Ovary (tissue), 3 donors: ENCODE data around the gene MAPK8IP3.

Experiments used
- EP300 ChIP-seq: sonication (generic); formaldehyde crosslinking; IDR thresholded peaks from one replicate; pipeline ENCODE4 v1.6.1; 2017; ENCODE audit warnings: antibody characterized with exemption
- TF ChIP-seq, protein P1 (sequence below), 3 donors: fragments of 450-650 bp in 2 of 3; fragments of 200-600 bp in 1 of 3; IDR thresholded peaks; one replicate each; pipeline versions ENCODE4 v1.5.1 to v1.8.0; 2016 to 2022; ENCODE audit warnings: antibody characterized with exemption in 3 of 3, mild to moderate bottlenecking in 1 of 3
- donor health status: DM: no; HTN: no; CAD: no.

DNA sequence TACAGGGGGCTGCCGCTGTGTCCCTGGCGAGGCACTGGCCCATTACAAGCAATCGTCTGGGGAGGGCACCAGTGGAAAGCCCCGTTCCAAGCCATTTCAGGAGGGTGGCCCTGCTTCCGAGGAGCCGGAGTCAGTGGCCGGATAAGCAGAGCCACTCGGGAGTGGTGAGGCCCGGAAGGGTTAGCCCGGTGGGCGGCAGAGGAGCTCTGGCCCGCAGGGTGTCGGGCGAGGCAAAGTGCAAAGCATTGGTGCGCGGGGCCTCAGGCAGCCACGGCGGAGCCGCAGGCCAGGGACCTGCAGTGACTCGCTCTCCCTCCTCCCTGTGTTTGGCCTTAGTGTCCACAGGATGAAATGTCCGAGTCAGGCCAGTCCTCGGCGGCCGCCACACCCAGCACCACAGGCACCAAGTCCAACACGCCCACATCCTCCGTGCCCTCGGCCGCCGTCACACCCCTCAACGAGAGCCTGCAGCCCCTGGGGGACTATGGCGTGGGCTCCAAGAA, 40.7 kb downstream of the MAPK8IP3 start:
- TF ChIP-seq, protein P1, sequence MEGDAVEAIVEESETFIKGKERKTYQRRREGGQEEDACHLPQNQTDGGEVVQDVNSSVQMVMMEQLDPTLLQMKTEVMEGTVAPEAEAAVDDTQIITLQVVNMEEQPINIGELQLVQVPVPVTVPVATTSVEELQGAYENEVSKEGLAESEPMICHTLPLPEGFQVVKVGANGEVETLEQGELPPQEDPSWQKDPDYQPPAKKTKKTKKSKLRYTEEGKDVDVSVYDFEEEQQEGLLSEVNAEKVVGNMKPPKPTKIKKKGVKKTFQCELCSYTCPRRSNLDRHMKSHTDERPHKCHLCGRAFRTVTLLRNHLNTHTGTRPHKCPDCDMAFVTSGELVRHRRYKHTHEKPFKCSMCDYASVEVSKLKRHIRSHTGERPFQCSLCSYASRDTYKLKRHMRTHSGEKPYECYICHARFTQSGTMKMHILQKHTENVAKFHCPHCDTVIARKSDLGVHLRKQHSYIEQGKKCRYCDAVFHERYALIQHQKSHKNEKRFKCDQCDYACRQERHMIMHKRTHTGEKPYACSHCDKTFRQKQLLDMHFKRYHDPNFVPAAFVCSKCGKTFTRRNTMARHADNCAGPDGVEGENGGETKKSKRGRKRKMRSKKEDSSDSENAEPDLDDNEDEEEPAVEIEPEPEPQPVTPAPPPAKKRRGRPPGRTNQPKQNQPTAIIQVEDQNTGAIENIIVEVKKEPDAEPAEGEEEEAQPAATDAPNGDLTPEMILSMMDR (IDR thresholded peaks at IDR 0.05), result no peak
- no peak for TF ChIP-seq EP300
